ENCODE data around the gene ROGDI.

Gene ROGDI

DNA sequence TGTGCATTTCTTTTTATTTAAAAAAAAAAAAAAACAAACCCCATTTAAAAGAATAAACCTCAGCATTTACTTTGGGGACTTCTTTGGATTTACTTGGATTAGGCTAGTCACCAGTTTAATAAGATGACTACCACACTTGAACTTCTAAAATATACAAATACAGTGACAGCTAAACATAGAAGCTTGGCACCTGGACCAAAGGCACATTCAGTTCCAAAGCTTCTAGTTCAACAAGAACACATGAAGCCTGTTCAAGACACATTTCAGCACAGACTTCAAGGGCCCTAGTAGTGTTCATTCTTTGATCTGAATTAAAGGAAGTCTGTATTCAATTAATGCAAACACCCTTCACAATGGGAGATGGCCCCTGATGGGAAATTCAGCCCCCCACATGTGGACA lies 11.6 kb upstream of the ROGDI start:
- DNase-seq (ENCODE audit: low spot score) (no peak), FAIRE-seq (no peak)

DNA sequence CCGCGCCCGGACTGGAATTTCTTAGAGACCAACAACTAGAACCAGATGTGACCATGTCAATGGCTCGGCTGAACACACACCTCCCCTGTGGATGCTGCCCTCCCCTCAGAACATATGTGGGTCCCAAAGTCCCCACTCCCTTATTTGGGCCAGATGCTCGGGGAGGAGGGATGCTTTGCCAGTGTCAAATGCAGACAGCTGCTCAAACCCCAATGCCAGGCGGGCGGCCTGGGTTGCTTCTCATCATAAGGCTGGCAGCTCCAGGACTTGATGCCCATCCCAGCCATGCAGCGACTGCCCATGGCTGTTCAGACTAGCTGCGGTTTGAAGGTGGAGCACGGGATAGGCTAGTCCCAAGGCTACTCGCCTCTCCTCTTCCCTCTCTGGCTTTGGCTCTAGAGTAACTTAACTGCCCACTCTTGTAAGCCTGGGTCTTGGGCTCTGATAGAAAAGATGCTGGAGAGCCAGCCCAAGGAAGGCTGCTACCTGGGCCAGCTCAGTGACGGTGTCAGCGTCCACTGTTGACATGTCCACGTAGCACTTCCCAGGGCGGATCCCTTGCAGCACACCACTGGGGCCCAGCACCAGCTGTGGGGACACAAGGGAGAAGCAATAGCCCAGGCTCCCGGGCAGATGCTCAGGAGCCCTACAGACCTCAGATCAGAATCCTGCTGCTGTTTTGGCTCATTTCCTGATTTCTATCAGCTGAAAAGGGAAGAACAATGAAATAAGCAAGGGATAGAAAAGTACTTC lies 11.0 kb upstream of the ROGDI start:
- DNase-seq (ENCODE audit: low spot score) (no peak), FAIRE-seq (no peak)

DNA sequence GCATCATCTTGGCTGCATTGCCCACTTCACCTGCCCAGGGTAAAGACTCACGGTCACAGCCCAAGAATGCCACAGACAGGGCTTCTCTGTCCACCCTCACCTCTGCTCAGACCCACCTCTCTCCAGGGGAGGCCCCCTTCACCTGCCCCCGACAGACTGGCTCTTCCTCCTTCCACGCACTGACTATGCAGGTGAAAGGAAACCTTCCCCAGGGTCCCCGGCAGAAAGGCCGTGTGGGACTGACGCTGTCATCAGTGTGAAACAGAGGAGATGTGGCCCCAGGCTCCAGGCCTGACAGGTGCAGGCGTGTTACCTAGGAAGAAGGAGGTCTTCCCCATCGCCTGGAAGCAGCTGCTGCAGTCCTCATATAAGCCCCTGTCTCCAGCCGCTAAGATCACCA lies 9.3 kb upstream of the ROGDI start:
- FAIRE-seq = no peak

DNA sequence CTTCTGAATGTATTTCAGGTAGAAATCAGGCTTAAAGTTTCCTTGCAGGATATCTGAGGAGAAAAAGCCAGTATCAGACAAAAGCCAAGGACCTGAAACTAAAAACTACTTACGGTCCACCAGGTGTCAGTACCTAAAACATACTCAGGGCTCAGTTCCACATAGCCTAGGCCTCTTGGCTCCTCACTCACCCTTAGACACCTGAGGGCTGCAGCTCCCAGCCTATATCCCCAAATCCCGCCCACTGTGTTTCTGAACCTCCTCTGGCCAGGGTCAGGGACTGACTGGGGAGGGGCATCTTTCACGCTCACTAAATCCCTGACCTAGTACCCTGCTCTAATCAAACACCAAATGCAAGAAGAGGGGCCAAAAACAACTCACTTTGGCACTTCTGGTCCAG lies 8.8 kb upstream of the ROGDI start:
- no peak for FAIRE-seq
- no peak for DNase-seq (ENCODE audit: low spot score)

More for the DNA sequence above, 9.3 kb upstream of the ROGDI start:
- no peak for DNase-seq (ENCODE audit: low spot score)

DNA sequence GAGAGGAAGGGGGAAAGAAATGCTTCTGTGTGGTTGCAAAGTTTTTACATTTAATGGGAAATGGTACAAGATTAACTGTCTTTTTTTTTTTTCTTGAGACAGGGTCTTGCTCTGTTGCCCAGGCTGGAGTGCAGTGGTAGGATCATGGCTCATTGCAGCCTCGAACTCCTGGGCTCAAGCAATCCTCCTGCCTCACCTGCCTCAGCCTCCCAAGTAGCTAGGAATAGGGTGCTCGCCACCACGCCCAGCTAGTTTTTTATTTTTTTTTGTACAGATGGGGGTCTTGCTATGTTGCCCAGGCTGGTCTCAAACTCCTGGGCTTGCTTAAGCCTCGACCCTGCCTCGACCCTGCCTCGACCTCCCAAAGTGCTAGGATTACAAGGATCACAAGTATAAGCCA lies 3.8 kb upstream of the ROGDI start:
- FAIRE-seq = no peak

DNA sequence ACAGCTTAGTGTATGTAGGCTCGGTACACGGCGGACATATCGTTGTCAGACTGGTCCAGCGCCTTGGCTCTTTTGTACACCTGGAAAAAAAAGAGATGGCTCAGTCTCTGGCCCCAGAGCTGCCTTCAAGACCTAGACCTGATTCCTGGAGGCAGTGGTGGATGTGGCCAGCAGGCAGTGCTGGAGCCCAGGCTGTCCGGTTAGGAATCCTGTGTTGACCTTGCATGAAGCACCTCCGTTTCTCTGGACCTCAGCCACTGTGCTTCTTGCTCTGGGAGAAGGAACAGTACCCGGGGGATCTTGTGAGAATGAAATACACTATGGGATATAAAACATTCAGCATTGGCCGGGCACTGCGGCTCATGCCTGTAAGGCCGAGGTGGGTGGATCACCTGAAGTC lies 2.8 kb upstream of the ROGDI start:
- DNase-seq (ENCODE audit: low spot score) (no peak), FAIRE-seq (no peak)

More for the DNA sequence above, 3.8 kb upstream of the ROGDI start:
- no peak for DNase-seq (ENCODE audit: low spot score)

DNA sequence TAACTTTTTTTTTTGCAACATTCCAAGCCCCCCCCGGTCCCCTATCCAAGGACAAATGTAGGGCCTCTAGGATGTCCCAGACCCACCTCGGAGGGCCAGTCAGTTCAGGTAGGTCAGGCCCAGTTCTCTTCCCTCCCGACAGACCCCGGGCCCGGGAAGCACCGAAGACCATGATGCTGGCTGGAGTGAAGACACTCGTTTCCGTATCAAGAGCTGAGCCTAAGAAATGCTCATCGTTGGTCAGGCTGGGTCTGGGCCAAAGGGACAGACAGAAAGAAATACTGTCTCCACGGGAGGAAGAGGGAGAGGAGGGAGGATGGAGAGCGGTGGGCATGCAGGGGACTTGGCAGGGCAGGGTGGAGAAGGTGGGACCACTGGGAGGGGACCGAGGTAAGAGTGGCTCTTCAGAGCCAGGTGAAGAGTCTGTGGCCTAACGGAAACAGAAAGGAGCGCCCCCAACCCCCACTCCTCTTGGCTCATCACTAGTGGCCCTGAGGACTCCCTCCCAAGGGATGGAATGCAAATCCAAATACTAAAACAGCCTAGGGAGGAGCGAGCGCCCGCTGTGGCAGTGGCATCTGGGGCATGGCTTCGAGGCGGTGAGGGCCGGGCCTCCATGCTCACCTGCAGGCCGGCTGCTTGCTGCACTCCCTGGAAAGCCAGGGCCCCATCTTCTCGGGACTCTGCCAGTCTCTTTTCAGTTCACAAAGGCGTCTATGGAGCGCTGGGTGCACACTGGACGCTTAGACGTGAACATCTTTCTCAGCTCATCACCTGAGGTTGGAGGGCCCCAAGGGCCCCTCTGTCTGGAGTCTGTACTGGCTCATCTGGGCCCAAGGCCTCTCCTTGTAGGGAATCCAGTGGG lies 1.7 kb upstream of the ROGDI start:
- no peak for FAIRE-seq
- no peak for DNase-seq (ENCODE audit: low spot score)

DNA sequence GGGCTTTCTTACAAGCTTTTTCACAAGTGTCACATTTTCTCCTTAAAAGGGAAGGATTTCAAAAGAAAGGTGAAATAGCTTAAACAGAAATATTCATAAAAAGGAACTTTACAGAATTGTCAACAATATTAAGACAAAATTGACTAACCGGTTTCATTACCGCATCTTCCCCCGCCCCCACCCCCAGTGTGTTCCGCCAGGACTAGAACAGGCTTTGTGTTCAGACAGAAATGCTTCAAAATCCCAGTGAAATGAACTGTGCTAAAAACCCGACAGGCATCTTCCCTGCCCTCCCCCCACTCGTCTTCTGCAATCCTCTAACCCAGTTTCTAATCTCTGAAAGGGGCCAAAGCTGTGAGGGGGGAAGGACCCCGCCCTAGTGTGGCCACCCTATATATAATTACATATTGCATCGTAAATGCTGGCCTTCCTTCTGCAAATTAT lies 990 bp upstream of the ROGDI start:
- FAIRE-seq = no peak
- DNase-seq (ENCODE audit: low spot score) = no peak

DNA sequence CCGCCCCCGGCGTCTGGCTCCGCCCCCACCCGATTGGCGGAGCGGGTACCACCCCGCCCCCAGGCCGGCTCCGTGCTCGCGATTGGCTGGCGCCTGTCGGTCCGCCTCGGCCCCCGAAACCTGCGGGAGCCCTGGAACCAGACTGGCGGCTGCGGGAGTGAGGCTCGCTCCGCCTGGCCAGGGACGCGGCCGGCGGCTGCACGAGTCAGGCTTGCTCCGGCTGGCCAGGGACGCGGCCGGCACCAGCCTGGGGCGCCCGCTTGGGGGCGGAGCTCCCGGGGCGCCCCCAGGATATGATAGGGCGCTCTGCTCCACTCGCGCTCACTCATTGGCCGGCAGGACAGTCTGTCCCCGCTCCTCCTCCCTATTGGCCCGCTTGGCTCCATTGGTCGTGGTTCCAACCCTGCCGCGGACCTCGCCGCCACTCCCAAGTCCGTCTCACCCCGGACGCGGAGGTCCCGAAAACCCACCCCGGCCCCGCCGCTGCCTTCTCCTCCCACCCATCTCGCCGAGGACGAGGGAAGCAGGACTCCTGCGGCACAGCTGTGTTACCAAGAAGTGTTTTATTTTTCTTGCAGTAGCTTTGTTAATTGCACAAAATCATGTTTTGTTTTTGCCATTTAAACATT lies 340 bp upstream of the ROGDI start:
- DNase-seq (ENCODE audit: low spot score) = peak; percentile 99
- peak; percentile 94 for FAIRE-seq

DNA sequence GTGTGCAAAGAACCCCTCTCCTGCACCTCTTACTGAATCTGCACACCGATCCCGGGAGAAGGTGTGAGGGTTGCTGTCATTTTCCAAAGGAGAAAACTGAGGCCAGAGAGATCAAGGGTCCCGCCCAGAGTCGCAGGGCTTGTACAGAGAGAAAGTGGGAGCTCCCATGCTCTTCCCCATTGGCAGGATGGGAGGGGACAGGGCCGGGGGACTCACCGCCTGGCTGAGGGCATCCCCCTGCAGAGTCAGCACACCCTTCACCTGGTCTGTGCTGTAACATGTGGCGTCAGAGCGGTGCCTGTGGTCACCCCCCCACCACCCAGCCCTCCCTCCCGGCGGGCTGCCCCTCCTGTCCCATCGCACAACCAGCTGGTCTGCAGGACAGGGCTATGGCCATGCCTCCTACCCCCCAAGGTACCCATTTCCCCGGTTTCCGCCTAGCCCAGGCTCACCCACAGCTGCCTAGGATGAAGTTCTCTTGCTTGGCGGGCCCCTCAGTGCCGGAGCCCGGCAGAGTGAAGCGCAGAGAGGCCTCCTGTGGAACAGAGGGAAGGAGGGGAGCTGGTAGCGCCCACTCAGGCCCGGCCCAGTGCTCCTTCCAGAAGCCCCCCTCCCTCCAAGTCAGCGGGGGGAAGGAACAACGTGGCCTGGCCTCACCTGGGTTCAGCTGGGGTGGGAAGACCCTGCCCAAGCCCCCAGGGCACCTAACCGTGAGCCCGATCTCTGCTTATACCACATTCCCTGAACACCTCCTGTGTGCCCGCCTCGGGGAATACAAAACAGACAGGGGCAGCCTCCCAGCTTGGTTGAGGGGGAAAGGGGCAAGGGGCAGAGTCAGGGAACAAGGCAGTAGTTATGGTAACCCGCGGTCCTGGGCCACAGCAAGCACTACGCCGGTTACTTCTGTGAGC lies 1.1 kb downstream of the ROGDI start:
- DNase-seq (ENCODE audit: low spot score) = peak; percentile 19
- no peak for FAIRE-seq

DNA sequence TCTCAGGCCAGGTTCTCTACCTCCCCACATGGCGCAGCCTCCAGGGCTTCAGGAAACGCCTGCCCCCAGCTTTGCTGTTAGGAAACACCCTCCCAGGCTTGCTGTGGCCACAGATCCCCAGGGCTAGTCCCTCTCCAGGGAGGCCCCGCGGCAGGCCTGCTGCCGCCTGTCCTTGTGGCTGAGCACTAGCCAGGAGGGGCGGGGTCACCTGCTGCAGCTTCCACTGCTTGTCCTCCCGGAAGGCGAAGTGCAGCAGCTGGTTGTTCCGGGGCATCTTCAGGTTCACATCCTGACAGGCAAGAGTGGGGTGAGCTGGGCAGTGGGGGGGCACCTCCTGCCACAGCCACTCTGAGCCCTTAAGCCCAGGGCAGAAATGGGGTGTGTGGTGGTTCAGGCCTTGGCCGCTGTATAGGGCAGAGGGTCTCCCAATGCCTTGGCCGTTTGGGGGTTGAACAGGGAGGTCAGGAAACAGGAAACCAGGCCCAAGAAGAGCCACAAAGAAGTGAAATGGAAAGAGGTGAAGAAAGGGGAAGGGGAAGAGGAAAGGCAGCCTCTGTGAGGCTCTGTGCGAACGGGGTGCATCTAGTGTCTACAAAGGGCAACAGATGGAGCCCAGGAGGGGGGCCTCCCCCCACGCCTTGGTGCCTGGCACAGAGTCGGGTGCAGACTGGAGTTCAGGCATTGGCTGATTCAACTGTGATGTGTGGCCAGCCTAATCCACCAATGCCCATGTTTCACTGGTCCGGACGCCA lies 2.0 kb downstream of the ROGDI start:
- FAIRE-seq (no peak), DNase-seq (ENCODE audit: low spot score) (no peak)

DNA sequence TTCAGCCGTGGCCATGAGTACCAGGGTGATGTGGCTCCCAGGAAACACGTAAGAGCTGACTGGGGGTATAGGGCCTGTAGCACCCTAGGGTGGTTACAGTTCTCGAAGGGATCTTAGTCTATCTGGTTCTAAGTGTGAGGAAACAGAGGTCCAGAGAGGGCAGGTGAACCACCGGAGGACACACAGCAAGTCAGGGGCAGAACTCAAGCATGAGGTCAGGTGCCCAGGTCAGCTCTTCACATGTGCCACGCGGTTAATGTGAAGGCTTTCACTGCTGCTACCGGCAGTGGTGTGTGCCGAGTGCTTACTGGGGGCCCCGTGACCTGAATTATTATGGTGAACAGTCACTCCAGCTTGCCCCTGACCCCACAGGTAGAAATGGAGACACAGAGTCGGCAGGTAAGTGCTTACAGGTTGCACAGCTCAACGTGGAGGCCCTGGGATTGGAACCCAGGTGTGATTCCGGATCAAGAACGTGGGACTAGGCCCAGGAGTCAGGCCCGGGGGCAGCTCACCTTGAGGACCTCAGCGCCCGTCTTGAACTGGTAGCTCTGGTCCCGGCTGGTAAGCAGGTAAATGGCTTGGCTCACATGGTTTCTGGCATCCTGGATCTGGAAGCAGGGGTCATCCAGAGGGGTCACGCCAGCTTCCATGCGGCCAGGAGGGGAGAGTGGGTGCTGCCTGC lies 3.1 kb downstream of the ROGDI start:
- FAIRE-seq (peak; percentile 69), DNase-seq (ENCODE audit: low spot score) (no peak)

DNA sequence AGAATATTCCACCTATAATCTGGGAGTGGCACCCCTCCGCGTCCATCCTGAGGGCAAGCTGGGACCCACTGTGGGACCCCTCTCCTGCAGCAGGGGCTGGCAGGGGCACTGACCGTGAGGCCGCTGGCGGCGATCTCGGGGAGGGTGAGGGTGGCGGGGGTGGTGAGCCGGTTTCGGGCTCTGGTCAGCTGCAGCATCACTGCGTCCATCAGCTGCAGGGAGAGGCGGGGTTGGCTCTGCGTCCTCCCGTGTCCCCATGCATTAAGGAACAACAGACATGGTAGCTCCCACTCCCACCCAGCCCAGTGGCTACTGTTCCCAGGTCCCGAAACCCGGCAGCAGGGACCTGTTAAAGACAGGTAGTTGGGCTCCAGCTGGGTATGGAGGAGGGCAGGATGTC lies 4.0 kb downstream of the ROGDI start:
- no peak for FAIRE-seq
- DNase-seq (ENCODE audit: low spot score) = no peak

DNA sequence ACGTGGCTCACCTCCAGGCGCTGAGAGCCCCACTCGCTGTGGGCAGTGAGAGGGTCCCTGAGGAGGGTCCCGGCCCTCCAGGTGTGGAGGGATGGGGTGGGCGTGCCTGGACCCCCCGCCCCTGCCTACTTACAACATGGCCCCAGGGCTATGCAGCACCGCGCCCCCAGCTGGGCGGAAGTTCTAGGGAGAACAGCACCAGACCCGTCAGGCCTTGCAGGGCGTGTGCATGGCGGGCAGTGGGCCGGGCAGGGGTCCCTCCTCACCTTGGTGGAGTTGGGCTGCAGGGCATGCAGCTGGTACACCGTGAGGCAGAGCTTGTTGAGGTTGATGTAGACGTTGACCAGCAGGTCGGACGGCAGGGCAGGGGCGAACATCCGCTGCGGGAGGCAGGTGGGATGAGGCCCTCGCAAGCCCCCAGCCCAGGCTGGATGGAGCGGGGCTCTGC lies 4.6 kb downstream of the ROGDI start:
- FAIRE-seq (no peak), DNase-seq (ENCODE audit: low spot score) (no peak)

DNA sequence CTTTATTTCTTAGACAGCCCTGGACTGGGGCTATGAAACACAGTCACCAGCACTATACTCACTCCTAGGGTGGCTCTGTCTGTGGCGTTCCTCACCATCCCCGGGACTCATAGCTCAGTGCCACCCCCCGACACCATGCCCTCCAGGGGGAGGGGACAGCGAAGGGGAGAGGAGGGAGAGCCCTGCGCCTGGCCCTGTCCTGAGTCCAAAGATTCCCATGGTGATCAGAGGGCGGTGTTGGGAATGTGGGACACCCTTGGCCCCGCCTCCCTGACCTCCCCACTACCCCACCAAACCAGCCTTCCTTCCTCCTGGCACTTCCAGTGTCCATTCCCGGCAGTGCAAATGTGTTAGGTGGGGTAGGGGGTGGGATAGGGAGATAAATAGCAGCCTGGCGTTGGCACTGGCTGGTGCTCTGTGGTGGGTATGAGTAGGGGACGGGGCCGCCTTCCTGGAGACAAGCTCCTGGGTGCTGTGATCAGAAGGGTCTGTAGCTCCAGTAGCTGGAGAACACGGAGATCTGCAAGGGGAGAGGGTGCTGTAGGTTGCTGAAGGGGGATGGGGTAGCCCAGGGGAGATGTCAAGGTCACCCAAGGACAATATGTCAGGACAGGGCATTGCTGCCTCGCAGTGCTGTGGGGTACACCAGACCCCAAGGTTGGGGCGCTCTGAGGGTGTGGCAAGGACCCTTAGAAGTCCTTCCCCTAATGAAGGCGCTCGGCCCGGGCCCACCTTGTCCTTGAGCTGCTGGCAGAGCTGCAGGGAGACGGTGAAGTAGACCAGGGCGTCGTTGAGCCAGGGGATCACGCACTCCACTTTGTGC lies 5.2 kb downstream of the ROGDI start:
- no peak for FAIRE-seq
- DNase-seq (ENCODE audit: low spot score) = no peak

DNA sequence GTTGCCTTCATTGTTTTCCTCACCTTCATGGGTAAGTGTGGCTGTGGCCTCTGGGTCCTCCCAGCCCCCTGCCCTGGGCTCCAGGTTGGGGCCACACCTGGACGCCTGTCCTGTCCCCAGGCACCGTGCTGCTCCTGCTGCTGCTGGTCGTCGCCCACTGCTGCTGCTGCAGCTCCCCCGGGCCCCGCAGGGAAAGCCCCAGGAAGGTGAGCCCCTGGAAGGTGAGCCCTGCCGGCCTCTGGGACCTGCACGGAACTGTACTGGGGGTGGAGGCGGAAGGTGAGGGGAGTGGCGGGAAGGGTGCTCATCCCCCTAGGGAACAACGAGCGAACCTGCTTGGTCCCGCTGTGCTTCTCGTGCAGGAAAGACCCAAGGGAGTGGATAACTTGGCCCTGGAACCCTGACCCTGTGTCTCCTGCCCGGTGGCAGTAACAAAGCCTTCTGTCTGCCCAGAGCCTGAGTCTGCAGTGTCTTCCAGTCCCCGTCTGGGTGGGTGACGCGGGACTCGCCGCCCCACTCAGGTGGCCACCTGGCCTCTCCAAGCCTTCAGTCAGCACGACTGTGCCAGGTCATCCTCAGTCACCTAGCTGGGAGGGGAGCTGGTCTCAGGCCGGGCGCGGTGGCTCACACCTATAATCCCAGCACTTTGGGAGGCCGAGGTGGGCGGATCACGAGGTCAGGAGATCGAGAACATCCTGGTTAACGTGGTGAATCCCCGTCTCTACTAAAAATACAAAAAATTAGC lies 6.4 kb downstream of the ROGDI start:
- FAIRE-seq (no peak), DNase-seq (ENCODE audit: low spot score) (no peak)

DNA sequence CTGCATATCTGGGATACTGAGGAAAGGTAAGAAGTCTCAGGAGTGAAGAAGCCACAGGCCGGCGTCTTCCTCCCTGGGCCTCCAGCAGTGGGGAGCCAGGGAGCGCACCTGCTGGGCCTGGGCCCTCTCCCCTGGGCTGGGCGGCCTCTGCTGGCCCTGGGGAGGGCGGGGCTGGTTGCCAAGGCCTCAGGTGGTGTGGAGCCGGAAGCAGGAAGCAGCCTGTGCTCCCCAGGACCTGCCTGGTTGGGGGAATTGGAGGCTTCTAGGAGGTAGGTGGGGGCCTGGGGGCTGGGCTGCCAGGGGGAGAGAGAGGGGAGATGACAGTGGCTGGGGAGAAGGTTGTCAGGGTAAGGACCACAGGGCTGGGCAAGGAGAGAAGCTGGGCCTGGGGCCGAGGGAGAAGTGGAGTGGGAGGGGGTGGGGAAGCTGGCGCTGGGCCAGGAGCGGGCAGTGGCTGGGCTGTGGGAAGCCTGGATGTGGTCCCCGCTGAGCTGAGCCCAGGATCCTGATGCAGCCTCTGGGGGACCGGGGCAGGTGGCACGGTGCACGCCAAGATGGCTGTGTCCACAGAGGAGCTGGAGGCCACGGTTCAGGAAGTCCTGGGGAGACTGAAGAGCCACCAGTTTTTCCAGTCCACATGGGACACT lies 7.1 kb downstream of the ROGDI start, which contains the start of gene SMIM22:
TSS of gene SMIM22 (plus strand) at position 189 of the 647 bp plus-strand sequence. CDS start at position 555, 366 bp downstream.
- FAIRE-seq (no peak), DNase-seq (ENCODE audit: low spot score) (no peak)

Measured in urothelium cell line (cell line).